GM12872 (cell line): ENCODE measurements around the gene RNASE13.

ENCODE experiments used
- TF ChIP-seq, protein P1 (sequence below): IDR thresholded peaks from 3 replicates; pipeline ENCODE4 v1.5.1; 2011; ENCODE audit warnings: low read depth, mild to moderate bottlenecking, low read length, moderate library complexity; ENCODE audit not compliant: insufficient read depth

RNASE13 gene

DNA sequence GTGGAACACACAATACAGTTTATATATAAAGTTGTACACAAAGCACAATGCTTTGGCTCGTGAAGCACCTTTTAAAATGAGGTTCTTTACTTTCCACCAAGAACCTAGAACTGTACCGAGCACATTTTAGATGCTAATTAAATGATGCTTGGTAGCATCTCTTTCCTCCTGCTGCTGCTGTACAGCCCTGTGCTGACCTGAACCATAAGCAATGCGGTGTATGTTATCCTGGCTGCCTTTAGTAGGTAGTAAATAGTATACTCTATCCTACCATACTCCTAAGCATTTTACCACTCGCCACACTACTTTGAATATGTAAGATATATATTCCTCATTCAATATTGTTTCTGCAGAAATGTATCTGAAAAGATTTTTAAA lies 20.1 kb upstream of the RNASE13 start:
- TF ChIP-seq, protein P1, sequence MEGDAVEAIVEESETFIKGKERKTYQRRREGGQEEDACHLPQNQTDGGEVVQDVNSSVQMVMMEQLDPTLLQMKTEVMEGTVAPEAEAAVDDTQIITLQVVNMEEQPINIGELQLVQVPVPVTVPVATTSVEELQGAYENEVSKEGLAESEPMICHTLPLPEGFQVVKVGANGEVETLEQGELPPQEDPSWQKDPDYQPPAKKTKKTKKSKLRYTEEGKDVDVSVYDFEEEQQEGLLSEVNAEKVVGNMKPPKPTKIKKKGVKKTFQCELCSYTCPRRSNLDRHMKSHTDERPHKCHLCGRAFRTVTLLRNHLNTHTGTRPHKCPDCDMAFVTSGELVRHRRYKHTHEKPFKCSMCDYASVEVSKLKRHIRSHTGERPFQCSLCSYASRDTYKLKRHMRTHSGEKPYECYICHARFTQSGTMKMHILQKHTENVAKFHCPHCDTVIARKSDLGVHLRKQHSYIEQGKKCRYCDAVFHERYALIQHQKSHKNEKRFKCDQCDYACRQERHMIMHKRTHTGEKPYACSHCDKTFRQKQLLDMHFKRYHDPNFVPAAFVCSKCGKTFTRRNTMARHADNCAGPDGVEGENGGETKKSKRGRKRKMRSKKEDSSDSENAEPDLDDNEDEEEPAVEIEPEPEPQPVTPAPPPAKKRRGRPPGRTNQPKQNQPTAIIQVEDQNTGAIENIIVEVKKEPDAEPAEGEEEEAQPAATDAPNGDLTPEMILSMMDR = no peak

DNA sequence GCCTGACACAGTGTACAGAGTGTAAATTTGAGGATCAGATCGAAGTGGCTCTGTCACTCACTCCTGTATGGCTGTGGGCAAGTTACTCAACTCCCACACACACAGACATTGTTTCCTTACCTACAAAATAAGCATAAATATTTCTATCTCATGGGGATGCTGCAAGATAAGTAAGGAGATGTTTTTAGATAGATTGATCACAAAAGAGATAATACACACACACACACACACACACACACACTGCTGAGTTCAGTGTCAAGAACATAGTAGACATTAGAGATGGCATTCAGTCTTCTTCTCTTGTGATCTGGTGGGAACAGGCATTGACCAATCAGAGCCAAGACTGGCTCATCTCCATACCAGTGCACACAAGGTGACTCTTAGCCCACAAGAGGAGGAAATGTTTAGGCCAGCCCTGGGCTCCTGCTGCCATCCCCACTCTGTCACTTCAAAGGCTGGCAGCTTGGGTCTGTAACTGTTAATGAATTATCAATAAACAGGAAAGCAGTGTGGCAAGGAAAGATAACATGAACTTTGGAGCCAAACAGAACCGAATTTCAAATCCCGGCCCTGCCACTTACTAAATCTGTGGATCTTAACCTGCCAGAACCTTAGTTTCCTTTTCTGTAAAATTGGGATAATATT lies 19.6 kb upstream of the RNASE13 start:
- TF ChIP-seq, protein P1 = no peak

DNA sequence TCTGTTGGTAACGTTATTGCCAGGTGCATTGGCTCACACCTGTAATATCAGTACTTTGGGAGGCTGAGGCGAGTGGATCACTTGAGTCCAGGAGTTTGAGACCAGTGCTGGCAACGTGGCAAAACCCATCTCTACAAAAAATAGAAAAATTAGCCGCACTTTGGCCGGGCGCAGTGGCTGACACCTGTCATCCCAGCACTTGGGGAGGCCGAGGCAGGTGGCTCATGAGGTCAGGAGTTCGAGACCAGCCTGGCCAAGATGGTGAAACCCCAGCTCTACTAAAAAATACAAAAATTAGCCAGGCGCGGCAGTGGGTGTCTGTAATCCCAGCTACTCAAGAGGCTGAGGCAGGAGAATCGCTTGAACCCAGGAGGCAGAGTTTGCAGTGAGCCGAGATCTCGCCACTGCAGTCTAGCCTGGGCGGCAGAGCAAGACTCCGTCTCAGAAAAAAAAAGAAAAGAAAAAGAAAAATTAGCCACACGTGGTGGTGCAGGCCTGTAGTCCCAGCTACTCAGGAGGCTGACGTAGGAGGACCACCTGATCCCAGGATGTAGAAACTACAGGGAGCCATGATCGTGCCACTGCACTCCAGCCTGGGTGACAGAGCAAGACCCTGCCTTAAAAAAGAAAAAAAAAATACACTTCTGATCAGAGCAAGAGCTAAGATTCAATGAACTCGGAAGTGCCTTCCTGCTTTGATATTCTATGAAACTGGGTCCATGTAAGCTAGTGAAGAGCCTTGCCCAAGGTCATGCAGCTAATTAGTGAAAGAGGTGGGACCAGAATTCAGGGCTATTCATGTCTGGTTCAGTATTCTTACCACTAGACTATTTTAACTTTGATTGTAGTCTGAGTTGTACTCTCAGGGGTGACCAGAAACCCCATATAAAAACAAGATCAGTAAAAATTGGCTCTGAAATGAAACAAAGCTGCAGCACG lies 18.8 kb upstream of the RNASE13 start:
- TF ChIP-seq, protein P1 = no peak

DNA sequence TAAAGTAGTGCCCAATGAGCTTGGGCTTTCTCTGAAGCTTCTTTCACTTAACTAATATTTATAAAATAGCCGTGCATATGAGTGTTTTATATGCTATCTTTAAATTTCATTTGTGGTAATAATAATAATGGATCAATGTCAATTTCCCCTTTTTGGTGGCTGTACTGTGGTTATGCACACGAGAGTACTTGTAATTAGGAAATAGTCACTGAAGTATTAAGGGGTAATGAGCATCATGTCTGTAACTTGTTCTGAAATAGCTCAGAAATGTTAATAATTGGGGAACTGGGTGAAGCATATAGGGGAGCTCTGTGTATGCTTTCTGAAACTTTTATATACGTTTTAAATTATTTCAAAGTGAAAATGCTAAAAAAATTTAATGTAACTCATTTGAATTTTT lies 16.0 kb upstream of the RNASE13 start:
- TF ChIP-seq, protein P1 = no peak

DNA sequence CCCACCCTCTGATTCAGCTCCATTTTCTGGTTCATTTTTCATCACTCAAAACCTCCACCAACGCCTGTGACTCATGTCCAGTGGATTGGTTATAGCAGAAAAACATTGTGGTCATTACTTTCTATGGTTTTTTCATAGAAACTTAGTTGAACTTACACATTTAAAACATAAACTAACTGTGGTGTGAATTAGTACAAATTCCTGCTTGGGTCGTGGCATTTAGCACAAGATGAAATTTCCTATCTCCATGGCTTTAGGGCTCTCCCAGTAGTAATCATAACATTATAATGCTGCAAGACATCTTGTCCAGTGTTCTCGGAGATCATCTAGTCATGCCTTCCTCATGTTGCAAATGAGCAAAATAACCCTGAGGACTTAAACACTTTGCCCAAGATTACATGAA lies 14.7 kb upstream of the RNASE13 start:
- TF ChIP-seq, protein P1 = no peak

DNA sequence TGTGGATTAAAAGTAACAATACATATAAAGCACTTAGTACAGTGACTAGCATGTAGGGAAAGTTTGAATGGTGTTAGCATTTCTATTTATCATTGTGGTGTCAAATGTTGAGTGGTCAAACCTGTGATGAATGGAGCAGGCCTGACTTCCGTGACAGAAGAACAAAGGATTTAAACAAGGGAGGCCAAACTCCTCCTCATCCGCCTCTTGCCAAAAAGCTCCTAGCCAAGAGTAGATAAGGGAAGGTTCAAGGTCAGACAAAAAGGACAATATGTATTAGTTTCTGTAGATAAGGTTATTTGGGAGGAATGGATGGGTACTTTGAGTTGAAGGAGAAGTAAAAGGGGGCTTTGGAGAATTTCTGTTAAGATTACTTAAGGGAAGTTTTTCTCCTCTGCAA lies 14.0 kb upstream of the RNASE13 start:
- TF ChIP-seq, protein P1 = no peak

DNA sequence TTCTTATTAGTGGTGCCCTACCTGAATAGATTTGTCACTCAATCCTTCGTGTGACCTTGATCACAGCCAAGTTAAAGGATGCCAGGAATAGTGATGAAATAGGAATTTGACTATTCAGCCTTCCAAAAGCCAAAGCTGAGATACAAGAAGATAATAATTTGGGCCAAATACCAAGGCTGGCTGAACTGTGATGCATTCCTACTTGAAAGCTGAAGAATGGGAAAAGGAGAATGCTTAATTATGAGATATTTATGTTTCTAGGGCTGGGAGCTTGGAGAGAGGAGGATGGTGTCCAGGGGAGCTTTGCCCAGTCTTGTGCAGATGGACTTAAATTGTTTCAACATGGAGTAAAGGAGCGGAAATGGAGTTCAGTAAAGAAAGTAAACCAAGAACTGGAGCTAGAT lies 12.8 kb upstream of the RNASE13 start:
- TF ChIP-seq, protein P1 = no peak
